ENCODE data around the gene ST6GAL1.

Gene ST6GAL1

GRCh38 chr3:187077537-187077936 lies 147.2 kb downstream of the ST6GAL1 start:
- TF ChIP-seq, protein P1, sequence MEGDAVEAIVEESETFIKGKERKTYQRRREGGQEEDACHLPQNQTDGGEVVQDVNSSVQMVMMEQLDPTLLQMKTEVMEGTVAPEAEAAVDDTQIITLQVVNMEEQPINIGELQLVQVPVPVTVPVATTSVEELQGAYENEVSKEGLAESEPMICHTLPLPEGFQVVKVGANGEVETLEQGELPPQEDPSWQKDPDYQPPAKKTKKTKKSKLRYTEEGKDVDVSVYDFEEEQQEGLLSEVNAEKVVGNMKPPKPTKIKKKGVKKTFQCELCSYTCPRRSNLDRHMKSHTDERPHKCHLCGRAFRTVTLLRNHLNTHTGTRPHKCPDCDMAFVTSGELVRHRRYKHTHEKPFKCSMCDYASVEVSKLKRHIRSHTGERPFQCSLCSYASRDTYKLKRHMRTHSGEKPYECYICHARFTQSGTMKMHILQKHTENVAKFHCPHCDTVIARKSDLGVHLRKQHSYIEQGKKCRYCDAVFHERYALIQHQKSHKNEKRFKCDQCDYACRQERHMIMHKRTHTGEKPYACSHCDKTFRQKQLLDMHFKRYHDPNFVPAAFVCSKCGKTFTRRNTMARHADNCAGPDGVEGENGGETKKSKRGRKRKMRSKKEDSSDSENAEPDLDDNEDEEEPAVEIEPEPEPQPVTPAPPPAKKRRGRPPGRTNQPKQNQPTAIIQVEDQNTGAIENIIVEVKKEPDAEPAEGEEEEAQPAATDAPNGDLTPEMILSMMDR (IDR thresholded peaks at IDR 0.05; ENCODE audit: extremely low read depth, missing control alignments) = no peak
- DNase-seq (ENCODE audit: low spot score) = no peak

DNA sequence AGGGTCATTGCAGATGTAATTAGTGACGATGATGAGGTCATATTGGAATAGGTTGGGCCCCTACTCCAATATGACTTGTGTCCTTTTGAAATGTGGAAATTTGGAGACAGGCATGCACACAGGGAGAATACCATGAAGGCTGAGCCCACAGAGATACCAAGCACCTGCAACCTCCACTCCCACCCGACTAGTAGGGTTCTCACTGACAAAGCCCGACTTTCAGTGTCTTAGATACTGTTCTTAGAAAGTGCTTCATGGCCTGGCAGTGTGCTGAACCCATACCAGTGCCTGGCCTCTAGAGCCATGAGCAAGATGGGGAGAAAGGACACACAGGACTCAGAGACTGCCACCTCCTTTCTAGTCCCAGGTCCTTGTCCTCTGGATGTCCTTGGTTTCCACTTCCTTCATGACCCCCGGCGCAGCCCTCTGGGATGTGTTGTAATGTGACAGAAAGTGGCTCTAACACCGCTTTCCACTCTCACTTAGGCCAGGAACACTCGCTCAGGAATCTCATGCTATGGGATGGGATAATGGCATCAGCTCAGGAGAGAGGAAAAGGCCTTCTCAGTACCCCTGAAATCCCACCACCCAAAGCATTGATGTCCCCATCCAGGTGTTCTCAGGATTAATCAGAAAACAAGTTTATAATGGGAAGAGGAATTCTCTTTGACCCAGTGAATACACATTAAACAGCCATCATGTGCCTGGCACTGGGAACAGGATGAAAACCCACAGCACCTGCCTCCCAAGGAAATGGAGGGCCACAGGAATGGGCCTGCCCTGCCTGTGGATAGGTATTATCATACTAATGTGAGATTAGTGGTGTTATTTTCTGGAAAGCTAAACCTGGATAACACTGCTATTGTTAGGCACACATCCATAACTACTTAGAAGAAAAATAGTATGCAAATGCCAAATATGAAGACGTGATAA lies 149.0 kb downstream of the ST6GAL1 start:
- no peak for DNase-seq (ENCODE audit: low spot score)
- TF ChIP-seq, protein P1 (IDR thresholded peaks at IDR 0.05; ENCODE audit: extremely low read depth, missing control alignments) = no peak

- TF ChIP-seq, protein P1 (IDR thresholded peaks at IDR 0.05; ENCODE audit: extremely low read depth, missing control alignments) = no peak
- DNase-seq (ENCODE audit: low spot score) = no peak
Observed at GRCh38 chr3:187080799-187081450, 150.6 kb downstream of the ST6GAL1 start.

DNA sequence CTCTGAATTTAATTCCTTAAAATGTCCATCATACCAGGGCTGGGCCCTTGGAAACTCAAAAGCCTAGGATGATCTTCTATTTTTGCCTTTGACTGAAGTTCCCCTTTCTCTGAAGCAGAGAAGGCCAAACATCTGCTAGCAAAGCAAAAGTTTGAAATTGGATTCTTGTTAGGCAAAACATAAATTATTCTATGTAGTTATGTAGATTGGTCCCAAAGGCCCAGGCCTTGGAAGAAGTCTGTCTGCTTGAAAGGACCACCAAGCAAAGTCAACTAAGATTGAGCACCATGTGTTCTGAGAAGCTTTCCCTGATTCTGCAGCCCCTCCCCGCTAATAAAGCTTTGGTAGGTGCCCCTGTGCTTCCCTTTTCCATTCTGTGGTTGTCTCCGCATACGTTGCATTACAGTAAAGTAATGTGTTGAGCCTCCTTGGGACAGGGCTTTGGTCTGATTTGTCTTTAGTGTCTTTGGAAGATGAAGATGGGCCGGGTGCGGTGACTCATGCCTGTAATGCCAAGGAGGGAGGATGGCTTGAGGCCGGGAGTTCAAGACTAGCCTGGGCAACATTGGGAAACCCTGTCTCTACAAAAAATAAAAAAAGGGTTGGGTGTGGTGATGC lies 152.5 kb downstream of the ST6GAL1 start:
- DNase-seq (ENCODE audit: low spot score) = no peak
- TF ChIP-seq, protein P1 (IDR thresholded peaks at IDR 0.05; ENCODE audit: extremely low read depth, missing control alignments) = no peak

GRCh38 chr3:187084126-187084525 lies 153.8 kb downstream of the ST6GAL1 start:
- TF ChIP-seq, protein P1 (IDR thresholded peaks at IDR 0.05; ENCODE audit: extremely low read depth, missing control alignments) = no peak
- no peak for DNase-seq (ENCODE audit: low spot score)

DNA sequence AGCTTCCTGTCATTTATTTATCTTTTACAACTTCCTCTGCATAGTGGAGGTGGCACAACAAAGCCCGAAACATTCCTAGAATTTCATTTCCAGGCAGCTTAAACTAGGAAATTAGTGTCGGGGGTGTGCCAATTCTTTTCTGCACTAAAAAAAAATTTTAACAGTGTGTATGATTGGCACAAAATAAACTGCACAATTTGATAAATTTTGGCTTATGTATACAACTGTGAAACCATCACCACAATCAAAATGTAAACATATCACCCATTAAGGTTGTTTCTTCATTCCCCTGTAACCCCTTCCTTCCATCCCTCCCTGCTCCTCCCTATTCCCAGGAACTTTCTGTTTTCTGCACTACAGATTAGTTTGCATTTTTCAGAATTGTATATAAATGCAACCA lies 154.3 kb downstream of the ST6GAL1 start:
- TF ChIP-seq, protein P1 (IDR thresholded peaks at IDR 0.05; ENCODE audit: extremely low read depth, missing control alignments) = no peak
- no peak for DNase-seq (ENCODE audit: low spot score)
